ENCODE data around the gene RASA3.
A peak's percentile ranks its signal among the peaks of the same experiment; 100 is the strongest.
"Not testable (repeated sequence)": the region's sequence is repeated elsewhere in the genome, so short reads cannot be mapped to it uniquely, and the experiment has no call there.

RASA3 gene

GRCh38 chr13:114125589-114125988 is 6.8 kb downstream of the RASA3 start:
- DNase-seq: no peak

- peak; percentile 13 for DNase-seq
Observed at GRCh38 chr13:114124921-114125320, 7.5 kb downstream of the RASA3 start.

GRCh38 chr13:114124431-114124830 is 8.0 kb downstream of the RASA3 start:
- no peak for DNase-seq

- no peak for DNase-seq
Observed at GRCh38 chr13:114123876-114124275, 8.5 kb downstream of the RASA3 start.

GRCh38 chr13:114123448-114123847 is 9.0 kb downstream of the RASA3 start:
- DNase-seq: no peak

GRCh38 chr13:114122591-114123211 is 9.7 kb downstream of the RASA3 start:
- DNase-seq: no peak

- DNase-seq: no peak
Observed at GRCh38 chr13:114122127-114122511, 10.3 kb downstream of the RASA3 start.

- no peak for DNase-seq
Observed at GRCh38 chr13:114121496-114122126, 10.8 kb downstream of the RASA3 start.

GRCh38 chr13:114121031-114121430 is 11.4 kb downstream of the RASA3 start:
- no peak for DNase-seq

- no peak for DNase-seq
Observed at GRCh38 chr13:114120591-114121011, 11.8 kb downstream of the RASA3 start.

GRCh38 chr13:114119196-114119595 is 13.2 kb downstream of the RASA3 start:
- DNase-seq: peak; percentile 59

GRCh38 chr13:114118511-114119123 is 13.8 kb downstream of the RASA3 start:
- DNase-seq: no peak

GRCh38 chr13:114118086-114118485 is 14.3 kb downstream of the RASA3 start:
- DNase-seq: no peak

GRCh38 chr13:114117341-114117874 is 15.0 kb downstream of the RASA3 start:
- DNase-seq: not testable (repeated sequence)

- no peak for DNase-seq
Observed at GRCh38 chr13:114116734-114117133, 15.7 kb downstream of the RASA3 start.

GRCh38 chr13:114115796-114116195 is 16.6 kb downstream of the RASA3 start:
- DNase-seq: no peak

GRCh38 chr13:114115191-114115671 is 17.2 kb downstream of the RASA3 start:
- no peak for DNase-seq

- not testable (repeated sequence) for DNase-seq
Observed at GRCh38 chr13:114114666-114115065, 17.8 kb downstream of the RASA3 start.

- DNase-seq: no peak
Observed at GRCh38 chr13:114114006-114114640, 18.3 kb downstream of the RASA3 start.

- DNase-seq: not testable (repeated sequence)
Observed at GRCh38 chr13:114113395-114113794, 19.0 kb downstream of the RASA3 start.

- no peak for DNase-seq
Observed at GRCh38 chr13:114112826-114113322, 19.5 kb downstream of the RASA3 start.

- no peak for DNase-seq
Observed at GRCh38 chr13:114112231-114112825, 20.1 kb downstream of the RASA3 start.

GRCh38 chr13:114111577-114111976 is 20.8 kb downstream of the RASA3 start:
- DNase-seq: no peak
